HK-2 (cell line): ENCODE data around the gene PGAP6.
"Not testable (repeated sequence)": the region's sequence is repeated elsewhere in the genome, so short reads cannot be mapped to it uniquely, and the experiment has no call there.

Experiments
- DNase-seq: peaks from one replicate; pipeline ENCODE4 v3.0.0-alpha.2; 2018; ENCODE audit not compliant: unreplicated experiment

PGAP6 gene

GRCh38 chr16:351804-352520 lies 29.8 kb downstream of the PGAP6 start:
- DNase-seq, result peak; percentile 25

GRCh38 chr16:350203-350602 lies 31.6 kb downstream of the PGAP6 start:
- DNase-seq, result no peak

GRCh38 chr16:349211-349610 lies 32.6 kb downstream of the PGAP6 start:
- peak; percentile 64 for DNase-seq

GRCh38 chr16:348495-348894 lies 33.3 kb downstream of the PGAP6 start:
- DNase-seq, result not testable (repeated sequence)

- no peak for DNase-seq
Observed at GRCh38 chr16:347203-347602, 34.6 kb downstream of the PGAP6 start.

- DNase-seq, result peak; percentile 31
Observed at GRCh38 chr16:346587-346986, 35.2 kb downstream of the PGAP6 start.

GRCh38 chr16:345772-346171 lies 36.0 kb downstream of the PGAP6 start:
- no peak for DNase-seq

GRCh38 chr16:342455-343213 lies 39.1 kb downstream of the PGAP6 start:
- no peak for DNase-seq

GRCh38 chr16:341974-342336 lies 39.8 kb downstream of the PGAP6 start:
- DNase-seq, result not testable (repeated sequence)

- not testable (repeated sequence) for DNase-seq
Observed at GRCh38 chr16:341095-341973, 40.4 kb downstream of the PGAP6 start.

- DNase-seq, result no peak
Observed at GRCh38 chr16:340370-341091, 41.2 kb downstream of the PGAP6 start.

GRCh38 chr16:339680-340079 lies 42.1 kb downstream of the PGAP6 start:
- DNase-seq, result no peak

GRCh38 chr16:337975-338575 lies 43.7 kb downstream of the PGAP6 start:
- DNase-seq, result no peak

GRCh38 chr16:337437-337836 lies 44.3 kb downstream of the PGAP6 start:
- no peak for DNase-seq

- no peak for DNase-seq
Observed at GRCh38 chr16:336269-336668, 45.5 kb downstream of the PGAP6 start.

GRCh38 chr16:334861-335632 lies 46.7 kb downstream of the PGAP6 start:
- DNase-seq, result not testable (repeated sequence)

- DNase-seq, result not testable (repeated sequence)
Observed at GRCh38 chr16:334164-334832, 47.5 kb downstream of the PGAP6 start.

GRCh38 chr16:333406-334094 lies 48.2 kb downstream of the PGAP6 start:
- DNase-seq, result no peak

- DNase-seq, result not testable (repeated sequence)
Observed at GRCh38 chr16:331181-331814, 50.5 kb downstream of the PGAP6 start.
